ENCODE measurements around the gene SULF2. TPM values are rescaled to one million over a fixed set of nuclear protein-coding genes. Genes with fewer than 3 reads are reported as not detected.

Gene SULF2
- total and polyA plus RNA-seq, 2 of the 13 experiments (the other 11 are each of a cell fraction or from before 2014, with no cell fraction given) = 7.2 to 50.9 TPM

- TF ChIP-seq, protein P1, sequence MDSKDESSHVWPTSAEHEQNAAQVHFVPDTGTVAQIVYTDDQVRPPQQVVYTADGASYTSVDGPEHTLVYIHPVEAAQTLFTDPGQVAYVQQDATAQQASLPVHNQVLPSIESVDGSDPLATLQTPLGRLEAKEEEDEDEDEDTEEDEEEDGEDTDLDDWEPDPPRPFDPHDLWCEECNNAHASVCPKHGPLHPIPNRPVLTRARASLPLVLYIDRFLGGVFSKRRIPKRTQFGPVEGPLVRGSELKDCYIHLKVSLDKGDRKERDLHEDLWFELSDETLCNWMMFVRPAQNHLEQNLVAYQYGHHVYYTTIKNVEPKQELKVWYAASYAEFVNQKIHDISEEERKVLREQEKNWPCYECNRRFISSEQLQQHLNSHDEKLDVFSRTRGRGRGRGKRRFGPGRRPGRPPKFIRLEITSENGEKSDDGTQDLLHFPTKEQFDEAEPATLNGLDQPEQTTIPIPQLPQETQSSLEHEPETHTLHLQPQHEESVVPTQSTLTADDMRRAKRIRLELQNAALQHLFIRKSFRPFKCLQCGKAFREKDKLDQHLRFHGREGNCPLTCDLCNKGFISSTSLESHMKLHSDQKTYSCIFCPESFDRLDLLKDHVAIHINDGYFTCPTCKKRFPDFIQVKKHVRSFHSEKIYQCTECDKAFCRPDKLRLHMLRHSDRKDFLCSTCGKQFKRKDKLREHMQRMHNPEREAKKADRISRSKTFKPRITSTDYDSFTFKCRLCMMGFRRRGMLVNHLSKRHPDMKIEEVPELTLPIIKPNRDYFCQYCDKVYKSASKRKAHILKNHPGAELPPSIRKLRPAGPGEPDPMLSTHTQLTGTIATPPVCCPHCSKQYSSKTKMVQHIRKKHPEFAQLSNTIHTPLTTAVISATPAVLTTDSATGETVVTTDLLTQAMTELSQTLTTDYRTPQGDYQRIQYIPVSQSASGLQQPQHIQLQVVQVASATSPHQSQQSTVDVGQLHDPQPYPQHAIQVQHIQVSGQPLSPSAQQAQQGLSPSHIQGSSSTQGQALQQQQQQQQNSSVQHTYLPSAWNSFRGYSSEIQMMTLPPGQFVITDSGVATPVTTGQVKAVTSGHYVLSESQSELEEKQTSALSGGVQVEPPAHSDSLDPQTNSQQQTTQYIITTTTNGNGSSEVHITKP (CRISPR knock-in tag; IDR thresholded peaks at IDR 0.05; ENCODE audit: low read depth) = 0 out of 2 replicates have a peak, but pooled peaks have one; percentile 44
- TF ChIP-seq KLF6 (CRISPR knock-in tag; IDR thresholded peaks at IDR 0.05) (peak; percentile 40; the same call in 1 of the 2 replicates), ZIK1 (CRISPR knock-in tag; IDR thresholded peaks at IDR 0.05; ENCODE audit: borderline replicate concordance, low read depth) (0 out of 2 replicates have a peak, but pooled peaks have one; percentile 49), PITX1 (CRISPR knock-in tag; IDR thresholded peaks at IDR 0.05) (peak; percentile 78), HCFC1 (IDR thresholded peaks at IDR 0.05; ENCODE audit: low read depth, low read length) (0 out of 2 replicates have a peak, but pooled peaks have one; percentile 35), ZNF121 (CRISPR knock-in tag; IDR thresholded peaks at IDR 0.05) (no peak)
- TF ChIP-seq, protein P2, sequence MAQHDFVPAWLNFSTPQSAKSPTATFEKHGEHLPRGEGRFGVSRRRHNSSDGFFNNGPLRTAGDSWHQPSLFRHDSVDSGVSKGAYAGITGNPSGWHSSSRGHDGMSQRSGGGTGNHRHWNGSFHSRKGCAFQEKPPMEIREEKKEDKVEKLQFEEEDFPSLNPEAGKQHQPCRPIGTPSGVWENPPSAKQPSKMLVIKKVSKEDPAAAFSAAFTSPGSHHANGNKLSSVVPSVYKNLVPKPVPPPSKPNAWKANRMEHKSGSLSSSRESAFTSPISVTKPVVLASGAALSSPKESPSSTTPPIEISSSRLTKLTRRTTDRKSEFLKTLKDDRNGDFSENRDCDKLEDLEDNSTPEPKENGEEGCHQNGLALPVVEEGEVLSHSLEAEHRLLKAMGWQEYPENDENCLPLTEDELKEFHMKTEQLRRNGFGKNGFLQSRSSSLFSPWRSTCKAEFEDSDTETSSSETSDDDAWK (CRISPR knock-in tag; IDR thresholded peaks at IDR 0.05) = no peak
- TF ChIP-seq, protein P3, sequence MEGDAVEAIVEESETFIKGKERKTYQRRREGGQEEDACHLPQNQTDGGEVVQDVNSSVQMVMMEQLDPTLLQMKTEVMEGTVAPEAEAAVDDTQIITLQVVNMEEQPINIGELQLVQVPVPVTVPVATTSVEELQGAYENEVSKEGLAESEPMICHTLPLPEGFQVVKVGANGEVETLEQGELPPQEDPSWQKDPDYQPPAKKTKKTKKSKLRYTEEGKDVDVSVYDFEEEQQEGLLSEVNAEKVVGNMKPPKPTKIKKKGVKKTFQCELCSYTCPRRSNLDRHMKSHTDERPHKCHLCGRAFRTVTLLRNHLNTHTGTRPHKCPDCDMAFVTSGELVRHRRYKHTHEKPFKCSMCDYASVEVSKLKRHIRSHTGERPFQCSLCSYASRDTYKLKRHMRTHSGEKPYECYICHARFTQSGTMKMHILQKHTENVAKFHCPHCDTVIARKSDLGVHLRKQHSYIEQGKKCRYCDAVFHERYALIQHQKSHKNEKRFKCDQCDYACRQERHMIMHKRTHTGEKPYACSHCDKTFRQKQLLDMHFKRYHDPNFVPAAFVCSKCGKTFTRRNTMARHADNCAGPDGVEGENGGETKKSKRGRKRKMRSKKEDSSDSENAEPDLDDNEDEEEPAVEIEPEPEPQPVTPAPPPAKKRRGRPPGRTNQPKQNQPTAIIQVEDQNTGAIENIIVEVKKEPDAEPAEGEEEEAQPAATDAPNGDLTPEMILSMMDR (CRISPR knock-in tag; IDR thresholded peaks at IDR 0.05) = peak; percentile 100
- TF ChIP-seq, protein P4, sequence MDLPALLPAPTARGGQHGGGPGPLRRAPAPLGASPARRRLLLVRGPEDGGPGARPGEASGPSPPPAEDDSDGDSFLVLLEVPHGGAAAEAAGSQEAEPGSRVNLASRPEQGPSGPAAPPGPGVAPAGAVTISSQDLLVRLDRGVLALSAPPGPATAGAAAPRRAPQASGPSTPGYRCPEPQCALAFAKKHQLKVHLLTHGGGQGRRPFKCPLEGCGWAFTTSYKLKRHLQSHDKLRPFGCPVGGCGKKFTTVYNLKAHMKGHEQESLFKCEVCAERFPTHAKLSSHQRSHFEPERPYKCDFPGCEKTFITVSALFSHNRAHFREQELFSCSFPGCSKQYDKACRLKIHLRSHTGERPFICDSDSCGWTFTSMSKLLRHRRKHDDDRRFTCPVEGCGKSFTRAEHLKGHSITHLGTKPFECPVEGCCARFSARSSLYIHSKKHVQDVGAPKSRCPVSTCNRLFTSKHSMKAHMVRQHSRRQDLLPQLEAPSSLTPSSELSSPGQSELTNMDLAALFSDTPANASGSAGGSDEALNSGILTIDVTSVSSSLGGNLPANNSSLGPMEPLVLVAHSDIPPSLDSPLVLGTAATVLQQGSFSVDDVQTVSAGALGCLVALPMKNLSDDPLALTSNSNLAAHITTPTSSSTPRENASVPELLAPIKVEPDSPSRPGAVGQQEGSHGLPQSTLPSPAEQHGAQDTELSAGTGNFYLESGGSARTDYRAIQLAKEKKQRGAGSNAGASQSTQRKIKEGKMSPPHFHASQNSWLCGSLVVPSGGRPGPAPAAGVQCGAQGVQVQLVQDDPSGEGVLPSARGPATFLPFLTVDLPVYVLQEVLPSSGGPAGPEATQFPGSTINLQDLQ (CRISPR knock-in tag; IDR thresholded peaks at IDR 0.05) = 0 out of 2 replicates have a peak, but pooled peaks have one; percentile 40
- TF ChIP-seq, protein P5, sequence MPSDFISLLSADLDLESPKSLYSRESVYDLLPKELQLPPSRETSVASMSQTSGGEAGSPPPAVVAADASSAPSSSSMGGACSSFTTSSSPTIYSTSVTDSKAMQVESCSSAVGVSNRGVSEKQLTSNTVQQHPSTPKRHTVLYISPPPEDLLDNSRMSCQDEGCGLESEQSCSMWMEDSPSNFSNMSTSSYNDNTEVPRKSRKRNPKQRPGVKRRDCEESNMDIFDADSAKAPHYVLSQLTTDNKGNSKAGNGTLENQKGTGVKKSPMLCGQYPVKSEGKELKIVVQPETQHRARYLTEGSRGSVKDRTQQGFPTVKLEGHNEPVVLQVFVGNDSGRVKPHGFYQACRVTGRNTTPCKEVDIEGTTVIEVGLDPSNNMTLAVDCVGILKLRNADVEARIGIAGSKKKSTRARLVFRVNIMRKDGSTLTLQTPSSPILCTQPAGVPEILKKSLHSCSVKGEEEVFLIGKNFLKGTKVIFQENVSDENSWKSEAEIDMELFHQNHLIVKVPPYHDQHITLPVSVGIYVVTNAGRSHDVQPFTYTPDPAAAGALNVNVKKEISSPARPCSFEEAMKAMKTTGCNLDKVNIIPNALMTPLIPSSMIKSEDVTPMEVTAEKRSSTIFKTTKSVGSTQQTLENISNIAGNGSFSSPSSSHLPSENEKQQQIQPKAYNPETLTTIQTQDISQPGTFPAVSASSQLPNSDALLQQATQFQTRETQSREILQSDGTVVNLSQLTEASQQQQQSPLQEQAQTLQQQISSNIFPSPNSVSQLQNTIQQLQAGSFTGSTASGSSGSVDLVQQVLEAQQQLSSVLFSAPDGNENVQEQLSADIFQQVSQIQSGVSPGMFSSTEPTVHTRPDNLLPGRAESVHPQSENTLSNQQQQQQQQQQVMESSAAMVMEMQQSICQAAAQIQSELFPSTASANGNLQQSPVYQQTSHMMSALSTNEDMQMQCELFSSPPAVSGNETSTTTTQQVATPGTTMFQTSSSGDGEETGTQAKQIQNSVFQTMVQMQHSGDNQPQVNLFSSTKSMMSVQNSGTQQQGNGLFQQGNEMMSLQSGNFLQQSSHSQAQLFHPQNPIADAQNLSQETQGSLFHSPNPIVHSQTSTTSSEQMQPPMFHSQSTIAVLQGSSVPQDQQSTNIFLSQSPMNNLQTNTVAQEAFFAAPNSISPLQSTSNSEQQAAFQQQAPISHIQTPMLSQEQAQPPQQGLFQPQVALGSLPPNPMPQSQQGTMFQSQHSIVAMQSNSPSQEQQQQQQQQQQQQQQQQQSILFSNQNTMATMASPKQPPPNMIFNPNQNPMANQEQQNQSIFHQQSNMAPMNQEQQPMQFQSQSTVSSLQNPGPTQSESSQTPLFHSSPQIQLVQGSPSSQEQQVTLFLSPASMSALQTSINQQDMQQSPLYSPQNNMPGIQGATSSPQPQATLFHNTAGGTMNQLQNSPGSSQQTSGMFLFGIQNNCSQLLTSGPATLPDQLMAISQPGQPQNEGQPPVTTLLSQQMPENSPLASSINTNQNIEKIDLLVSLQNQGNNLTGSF (CRISPR knock-in tag; IDR thresholded peaks at IDR 0.05) = 0 out of 2 replicates have a peak, but pooled peaks have one; percentile 18
These were observed 107.4 kb downstream of the SULF2 start (continued) for GRCh38 chr20:47677635-47678453.

Data from HepG2 (cell line).